Skeletal muscle satellite cell (primary cell): ENCODE results near the gene KLHL29.

Experiments
- H3K27me3 ChIP-seq: 2 replicates; pipeline ENCODE4 v1.7.0; 2013; ENCODE audit warnings: low read length; ENCODE audit not compliant: control insufficient read depth, insufficient read depth
- H3K36me3 ChIP-seq: 2 replicates; pipeline ENCODE4 v1.7.0; 2013; ENCODE audit warnings: mild to moderate bottlenecking, control low read depth, low read length; ENCODE audit not compliant: insufficient read depth
- H3K4me1 ChIP-seq: 2 replicates; pipeline ENCODE4 v1.7.0; 2013; ENCODE audit warnings: low read length; ENCODE audit not compliant: control insufficient read depth, insufficient read depth
- H3K4me2 ChIP-seq: 2 replicates; pipeline ENCODE4 v1.7.0; 2013; ENCODE audit warnings: mild to moderate bottlenecking, low read length
- H3K4me3 ChIP-seq: 2 replicates; pipeline ENCODE4 v1.7.0; 2013; ENCODE audit warnings: low read length
- H3K9ac ChIP-seq: 2 replicates; pipeline ENCODE4 v1.7.0; 2013; ENCODE audit warnings: mild to moderate bottlenecking, low read depth, low read length, moderate library complexity
- H3K9me3 ChIP-seq: replicated peaks from 2 replicates; pipeline ENCODE4 v1.7.0; 2013; ENCODE audit warnings: mild to moderate bottlenecking, control low read depth, low read length

Gene KLHL29

DNA sequence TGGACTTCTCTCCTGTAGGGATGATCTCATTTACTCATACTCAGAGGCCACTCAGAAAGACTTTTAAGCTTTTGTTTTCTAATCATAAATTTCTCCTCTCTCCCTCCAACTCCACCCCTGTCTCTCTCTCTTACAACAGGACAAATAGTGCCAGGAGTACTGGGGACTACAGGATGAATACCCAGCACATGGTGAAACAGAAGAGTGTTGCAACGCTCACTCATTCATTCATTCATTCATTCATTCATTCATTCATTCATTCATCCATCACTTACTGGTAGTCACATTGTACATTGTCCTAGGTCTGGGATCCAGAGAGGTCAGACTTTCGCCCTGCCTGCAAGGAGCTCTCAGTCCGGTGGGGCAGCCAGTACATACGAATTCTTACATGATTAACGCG, 97.6 kb downstream of the KLHL29 start:
- no peaks in the 10 kb centered on the region for H3K36me3 ChIP-seq
- H3K9me3 ChIP-seq, result no peaks in the 10 kb centered on the region
- H3K4me1 ChIP-seq, result peaks cover 11% of the 10 kb centered on the region
- no peaks in the 10 kb centered on the region for H3K27me3 ChIP-seq
- H3K9ac ChIP-seq, result no peak overlapping the region
- H3K4me3 ChIP-seq, result no peak overlapping the region
- no peak overlapping the region for H3K4me2 ChIP-seq

DNA sequence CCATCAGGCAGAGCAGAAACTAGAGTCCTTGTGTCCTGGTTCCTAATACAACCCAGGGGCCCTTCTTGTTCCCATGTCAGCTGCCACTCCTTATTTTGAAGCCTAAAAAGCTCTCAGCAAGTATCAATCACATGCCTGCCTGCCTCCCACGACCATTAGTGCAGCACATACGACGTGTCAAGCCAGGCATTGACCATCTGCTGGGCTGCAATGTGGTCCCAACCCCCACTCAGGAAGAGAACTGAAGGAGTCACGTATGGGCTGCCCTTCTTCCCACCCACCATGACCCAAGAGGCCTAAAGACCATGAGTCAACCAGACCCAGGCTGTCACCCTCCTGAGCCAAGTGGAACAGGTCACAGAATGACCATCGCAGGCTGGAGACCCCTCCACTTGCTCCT, 98.8 kb downstream of the KLHL29 start:
- Histone ChIP-seq H3K4me2 (no peak overlapping the region), H3K9me3 (no peaks in the 10 kb centered on the region), H3K27me3 (no peaks in the 10 kb centered on the region), H3K9ac (no peak overlapping the region), H3K4me1 (peaks cover 11% of the 10 kb centered on the region), H3K36me3 (no peaks in the 10 kb centered on the region), H3K4me3 (no peak overlapping the region)

DNA sequence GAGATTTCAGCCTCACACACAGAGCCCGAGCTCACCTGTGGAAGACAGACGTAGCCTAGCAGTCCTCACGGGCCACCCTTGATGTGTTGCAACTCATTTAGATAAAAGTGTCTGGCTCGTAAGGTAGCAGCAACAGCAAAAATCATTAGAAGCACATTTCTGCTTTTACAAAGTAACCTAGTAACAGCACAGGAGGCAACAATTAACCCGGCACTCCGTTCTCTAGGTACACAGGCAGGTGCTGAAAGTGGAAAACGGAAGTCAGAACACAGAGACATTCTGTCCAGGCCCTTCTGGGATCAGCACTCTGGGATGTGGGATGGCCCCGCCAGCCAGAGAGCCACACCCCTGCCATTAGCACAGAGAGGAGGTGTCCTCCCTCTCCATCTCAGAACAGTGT, 99.3 kb downstream of the KLHL29 start:
- no peak overlapping the region for H3K4me3 ChIP-seq
- H3K9ac ChIP-seq, result no peak overlapping the region
- H3K4me1 ChIP-seq, result peaks cover 11% of the 10 kb centered on the region

DNA sequence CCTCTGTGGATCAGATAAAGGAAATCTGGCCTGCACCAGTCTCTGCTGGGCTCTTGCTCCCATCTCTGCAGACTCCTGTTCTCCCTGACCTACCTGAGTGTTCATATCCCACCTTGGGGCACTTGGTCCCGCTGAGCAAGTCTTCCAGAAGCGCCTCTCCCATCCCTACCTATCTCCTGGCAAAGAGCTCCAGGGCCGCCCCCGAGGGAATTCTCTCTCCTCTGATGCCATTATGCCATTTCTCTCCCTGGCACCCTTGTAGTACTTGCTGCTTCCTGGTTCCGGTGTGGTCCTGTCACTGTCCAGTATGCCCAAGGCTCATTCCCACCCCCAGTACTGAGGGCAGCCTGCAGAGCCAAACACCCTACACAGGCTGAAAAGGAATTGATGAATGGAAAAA, 99.8 kb downstream of the KLHL29 start:
- H3K4me1 ChIP-seq, result peaks cover 14% of the 10 kb centered on the region

More for the DNA sequence above, 99.3 kb downstream of the KLHL29 start:
- Histone ChIP-seq H3K36me3 (no peaks in the 10 kb centered on the region), H3K4me2 (no peak overlapping the region), H3K9me3 (no peaks in the 10 kb centered on the region), H3K27me3 (no peaks in the 10 kb centered on the region)

DNA sequence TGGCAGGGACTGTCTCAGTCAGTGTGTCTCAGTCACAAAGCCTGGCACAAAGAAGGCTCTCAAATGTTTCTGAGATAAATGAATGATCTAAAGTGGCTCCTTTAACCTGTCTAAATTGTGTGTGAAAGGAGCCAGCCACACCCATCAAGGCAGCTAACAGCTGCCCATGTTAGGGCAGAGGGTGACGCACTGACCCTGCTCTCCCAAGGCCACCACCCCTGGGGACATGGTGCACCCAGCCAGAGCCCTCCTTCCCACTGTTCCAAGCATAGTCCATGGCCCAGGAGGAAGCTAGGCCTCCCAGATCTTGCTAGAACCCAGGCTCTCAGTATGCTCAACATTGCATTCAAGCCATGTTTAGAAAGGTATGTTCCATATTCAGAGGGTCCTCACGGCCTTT, 100.3 kb downstream of the KLHL29 start:
- Histone ChIP-seq H3K9ac (no peak overlapping the region), H3K4me1 (peaks cover 14% of the 10 kb centered on the region), H3K4me2 (no peak overlapping the region), H3K27me3 (no peaks in the 10 kb centered on the region), H3K36me3 (no peaks in the 10 kb centered on the region), H3K9me3 (no peaks in the 10 kb centered on the region), H3K4me3 (no peak overlapping the region)

More for the DNA sequence above, 99.8 kb downstream of the KLHL29 start:
- no peak overlapping the region for H3K4me3 ChIP-seq
- no peaks in the 10 kb centered on the region for H3K36me3 ChIP-seq
- no peaks in the 10 kb centered on the region for H3K27me3 ChIP-seq
- H3K9me3 ChIP-seq, result no peaks in the 10 kb centered on the region
- H3K4me2 ChIP-seq, result no peak overlapping the region
- H3K9ac ChIP-seq, result no peak overlapping the region

DNA sequence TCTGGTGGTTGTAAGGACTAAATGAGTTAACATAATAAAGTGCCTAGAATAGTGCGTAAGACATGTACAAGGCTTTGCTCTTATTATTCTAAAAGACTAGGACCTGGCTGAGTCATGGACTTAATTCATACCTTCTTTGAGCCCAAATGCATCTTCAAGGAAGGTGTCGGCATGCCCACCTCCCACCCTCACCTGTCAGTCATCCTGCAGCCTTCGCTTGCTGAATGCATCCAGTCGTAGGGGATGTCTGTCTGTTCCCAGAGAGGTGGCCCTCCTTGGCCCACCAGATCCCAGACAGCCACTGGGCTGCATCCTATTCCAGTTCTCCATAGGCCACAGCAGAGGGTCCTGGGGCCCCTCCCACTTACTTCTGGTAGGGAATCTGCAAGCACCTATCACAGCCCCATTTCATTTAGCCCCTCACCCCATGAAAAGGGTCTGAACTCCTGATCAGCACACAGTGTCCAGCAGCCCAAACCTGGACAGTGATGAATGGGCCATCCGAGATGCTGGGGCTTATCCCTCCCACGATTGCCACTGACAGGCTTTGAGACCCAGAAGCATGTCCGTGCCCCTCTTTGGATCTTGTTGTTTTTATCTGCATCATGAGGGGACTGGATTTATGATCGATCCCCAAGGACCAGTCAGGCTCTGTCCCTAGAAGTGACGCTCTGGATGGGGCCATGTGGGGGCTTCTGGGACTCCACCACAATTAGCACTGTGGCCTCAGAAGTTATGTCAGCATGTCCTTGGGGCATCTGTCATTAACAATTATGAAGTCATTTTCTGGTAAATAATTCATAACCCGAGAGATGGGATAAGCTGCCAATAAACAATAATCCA, 101.1 kb downstream of the KLHL29 start:
- Histone ChIP-seq H3K9ac (no peak overlapping the region), H3K4me3 (no peak overlapping the region), H3K4me1 (peaks cover 7% of the 10 kb centered on the region), H3K9me3 (no peaks in the 10 kb centered on the region), H3K4me2 (no peak overlapping the region), H3K27me3 (no peaks in the 10 kb centered on the region), H3K36me3 (no peaks in the 10 kb centered on the region)

DNA sequence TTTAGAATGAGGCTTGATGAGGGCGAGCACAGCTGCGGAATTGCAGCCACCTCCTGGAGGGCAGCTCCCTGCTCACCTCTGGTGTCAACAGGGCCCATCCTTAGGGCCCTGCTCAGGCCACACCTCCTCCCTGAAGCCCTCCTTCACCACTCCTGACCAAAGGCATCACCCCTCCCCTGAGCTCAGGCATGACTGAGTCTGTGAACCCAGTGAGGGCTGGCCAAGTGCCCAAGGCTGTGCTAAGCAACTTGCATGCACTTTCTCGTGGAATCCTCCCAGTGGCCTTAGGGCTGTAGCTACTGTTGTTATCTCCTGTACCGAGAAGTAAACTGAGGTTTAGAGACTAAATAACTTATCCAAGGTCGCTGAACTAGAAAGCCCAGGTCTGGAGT, 101.7 kb downstream of the KLHL29 start:
- H3K4me3 ChIP-seq, result no peak overlapping the region
- no peaks in the 10 kb centered on the region for H3K27me3 ChIP-seq
- no peaks in the 10 kb centered on the region for H3K36me3 ChIP-seq
- no peak overlapping the region for H3K4me2 ChIP-seq
- no peak overlapping the region for H3K9ac ChIP-seq
- H3K9me3 ChIP-seq, result no peaks in the 10 kb centered on the region
- H3K4me1 ChIP-seq, result peaks cover 3% of the 10 kb centered on the region

GRCh38 chr2:23487735-23488492, 102.9 kb downstream of the KLHL29 start:
- H3K9me3 ChIP-seq, result no peaks in the 10 kb centered on the region
- no peak overlapping the region for H3K9ac ChIP-seq
- no peaks in the 10 kb centered on the region for H3K27me3 ChIP-seq
- peaks cover 3% of the 10 kb centered on the region for H3K4me1 ChIP-seq
- no peaks in the 10 kb centered on the region for H3K36me3 ChIP-seq
- no peak overlapping the region for H3K4me2 ChIP-seq
- no peak overlapping the region for H3K4me3 ChIP-seq

- Histone ChIP-seq H3K9me3 (no peaks in the 10 kb centered on the region), H3K36me3 (no peaks in the 10 kb centered on the region), H3K9ac (no peak overlapping the region), H3K4me2 (no peak overlapping the region), H3K4me3 (no peak overlapping the region), H3K27me3 (no peaks in the 10 kb centered on the region), H3K4me1 (peaks cover 3% of the 10 kb centered on the region)
Measured at GRCh38 chr2:23488584-23488983, 103.6 kb downstream of the KLHL29 start.

- Histone ChIP-seq H3K4me2 (no peak overlapping the region), H3K4me1 (peaks cover 3% of the 10 kb centered on the region), H3K4me3 (no peak overlapping the region), H3K9ac (no peak overlapping the region), H3K36me3 (no peaks in the 10 kb centered on the region), H3K27me3 (no peaks in the 10 kb centered on the region), H3K9me3 (no peaks in the 10 kb centered on the region)
Measured at GRCh38 chr2:23489471-23490322, 104.7 kb downstream of the KLHL29 start.

- Histone ChIP-seq H3K4me3 (no peak overlapping the region), H3K4me2 (no peak overlapping the region), H3K9me3 (no peaks in the 10 kb centered on the region), H3K27me3 (no peaks in the 10 kb centered on the region), H3K4me1 (peaks cover 17% of the 10 kb centered on the region), H3K9ac (no peak overlapping the region), H3K36me3 (no peaks in the 10 kb centered on the region)
Measured at GRCh38 chr2:23491591-23492336, 106.8 kb downstream of the KLHL29 start.
